GM18499 (cell line): ENCODE results near the gene GRM1.

Experiments used
- ATAC-seq: cut with Tn5 transposase; IDR thresholded peaks from one replicate; pipeline ENCODE4 v1.9.1; 2021; ENCODE audit warnings: moderate number of reproducible peaks; ENCODE audit not compliant: insufficient read depth, unreplicated experiment

The GRM1 gene

DNA sequence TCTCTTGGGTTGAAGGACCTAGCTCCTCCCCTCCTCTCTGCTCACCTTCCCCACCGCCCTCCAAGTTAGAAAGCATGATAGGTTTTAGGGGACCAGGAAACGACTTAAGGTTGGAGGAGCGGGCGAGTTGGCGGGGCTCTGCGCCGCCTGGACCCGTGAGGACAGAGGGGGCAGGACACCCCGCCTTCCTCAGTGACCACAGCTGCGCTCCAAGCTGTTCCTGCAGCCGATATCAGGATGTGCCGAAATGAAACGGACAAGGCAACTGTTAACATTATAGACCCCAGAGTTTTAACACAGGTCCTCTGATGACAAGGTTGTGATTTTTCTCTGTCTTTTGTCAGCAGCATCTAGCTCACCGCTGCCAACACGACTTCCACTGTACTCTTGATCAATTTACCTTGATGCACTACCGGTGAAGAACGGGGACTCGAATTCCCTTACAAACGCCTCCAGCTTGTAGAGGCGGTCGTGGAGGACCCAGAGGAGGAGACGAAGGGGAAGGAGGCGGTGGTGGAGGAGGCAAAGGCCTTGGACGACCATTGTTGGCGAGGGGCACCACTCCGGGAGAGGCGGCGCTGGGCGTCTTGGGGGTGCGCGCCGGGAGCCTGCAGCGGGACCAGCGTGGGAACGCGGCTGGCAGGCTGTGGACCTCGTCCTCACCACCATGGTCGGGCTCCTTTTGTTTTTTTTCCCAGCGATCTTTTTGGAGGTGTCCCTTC, at the start of gene GRM1:
Gene GRM1 (plus strand): TSS at position 212 of the 722 bp plus-strand sequence. CDS start 456 bp downstream, at position 668.
- ATAC-seq: no peak

DNA sequence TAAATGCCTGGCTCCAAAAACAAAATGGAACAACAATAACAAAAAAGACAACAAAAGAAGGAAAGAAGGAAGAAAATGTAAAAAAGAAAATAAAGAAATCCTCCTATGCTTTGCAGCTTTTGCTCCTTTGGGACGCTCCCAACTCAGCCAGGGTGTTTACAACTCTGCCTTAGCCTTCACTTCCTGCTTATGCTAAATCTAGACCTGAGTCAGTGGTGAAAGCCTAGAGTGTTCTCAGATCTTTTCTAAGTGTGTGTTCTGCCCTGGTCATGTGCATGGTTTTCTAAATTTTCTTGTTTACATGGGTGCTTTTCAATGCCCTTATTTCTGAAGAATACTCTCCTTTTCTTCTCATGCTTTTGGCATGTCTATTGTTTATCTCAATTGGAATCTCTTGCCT, 19.5 kb upstream of the GRM1 start:
- no peak for ATAC-seq

DNA sequence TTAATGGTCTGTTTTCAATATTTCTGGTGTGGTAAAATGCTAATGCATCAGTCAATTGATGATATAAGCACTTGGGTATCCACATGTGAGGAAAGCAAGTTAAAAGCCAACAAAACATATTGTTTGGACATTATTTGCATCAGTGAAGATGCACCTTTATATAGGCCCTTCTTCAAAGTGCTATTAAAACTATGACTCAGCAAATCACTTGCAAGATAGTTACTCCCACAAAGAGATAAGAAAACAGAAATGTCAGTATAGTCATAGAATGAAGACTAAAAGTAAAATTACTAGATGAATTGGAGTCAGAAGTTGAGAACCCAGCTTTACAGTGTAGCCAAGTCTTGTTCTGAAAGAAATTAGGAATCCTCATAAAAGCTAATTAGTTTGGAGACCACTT, 14.6 kb upstream of the GRM1 start:
- no peak for ATAC-seq

DNA sequence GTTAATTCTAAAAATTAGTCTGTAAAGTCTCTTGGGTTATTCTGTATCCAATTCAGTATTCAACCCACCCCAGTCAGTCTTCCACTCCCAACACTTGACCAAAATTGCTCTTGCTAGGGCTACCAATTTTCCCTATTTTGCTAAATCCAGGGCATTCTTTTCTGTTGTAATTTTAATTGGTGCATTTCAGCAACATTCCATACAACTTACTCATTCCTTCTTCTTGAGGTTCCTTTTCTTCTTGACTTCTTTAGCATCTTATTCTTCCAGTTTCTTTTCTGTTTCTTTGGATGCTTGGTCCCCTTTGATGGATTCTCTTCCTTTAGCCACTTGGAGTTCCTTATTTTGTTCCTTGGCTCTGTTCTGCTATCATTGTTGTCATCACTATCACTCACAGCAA, 11.2 kb upstream of the GRM1 start:
- no peak for ATAC-seq

DNA sequence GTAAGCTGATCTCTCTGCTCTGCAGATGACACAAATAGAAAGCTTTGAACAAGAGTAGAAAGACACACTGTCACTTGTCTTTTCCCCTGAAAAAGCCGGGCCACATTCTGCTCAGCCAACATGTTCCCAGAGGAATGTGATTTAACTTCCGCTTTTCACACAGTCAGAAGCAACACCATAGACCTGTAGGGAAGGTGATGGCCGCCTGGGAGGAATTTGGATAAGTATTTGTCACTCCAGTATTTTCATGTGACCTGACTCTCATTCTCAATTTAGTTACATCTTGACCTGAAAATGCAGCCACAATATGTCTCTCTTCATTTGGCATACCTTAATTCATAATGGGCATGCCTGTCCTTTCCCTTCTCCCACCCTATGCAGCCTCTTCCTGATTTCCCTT, 2.0 kb upstream of the GRM1 start:
- no peak for ATAC-seq

DNA sequence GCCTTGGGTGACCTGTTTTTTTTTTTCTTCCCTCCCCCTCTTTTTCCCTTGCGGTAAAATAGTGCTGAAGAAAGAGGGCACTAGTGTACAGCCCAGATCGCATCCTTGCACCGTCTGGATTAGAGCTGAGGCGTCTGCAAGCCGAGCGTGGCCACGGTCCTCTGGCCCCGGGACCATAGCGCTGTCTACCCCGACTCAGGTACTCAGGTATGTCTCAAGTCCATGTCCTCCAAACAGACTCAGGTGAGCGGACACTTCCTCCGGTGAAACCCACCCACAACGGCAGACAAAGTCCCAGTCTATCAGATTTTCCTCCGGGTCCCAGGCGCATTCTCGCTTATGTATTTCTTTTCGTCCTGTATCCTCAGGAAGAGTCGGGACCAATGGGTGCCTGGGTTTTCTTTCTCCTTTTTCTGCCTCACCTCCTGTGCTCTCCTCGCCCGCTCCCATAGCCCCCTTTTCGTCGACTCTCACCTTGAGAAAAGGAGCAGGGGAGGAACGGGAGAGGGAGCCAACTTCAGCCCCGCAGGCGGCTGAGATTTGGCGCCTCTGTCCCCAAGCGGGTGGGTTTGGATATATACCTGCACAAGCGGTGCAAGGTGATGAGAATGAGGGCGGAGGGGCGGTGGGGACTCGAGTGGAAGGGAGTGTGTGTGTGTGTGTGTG, 1.1 kb upstream of the GRM1 start:
- no peak for ATAC-seq

DNA sequence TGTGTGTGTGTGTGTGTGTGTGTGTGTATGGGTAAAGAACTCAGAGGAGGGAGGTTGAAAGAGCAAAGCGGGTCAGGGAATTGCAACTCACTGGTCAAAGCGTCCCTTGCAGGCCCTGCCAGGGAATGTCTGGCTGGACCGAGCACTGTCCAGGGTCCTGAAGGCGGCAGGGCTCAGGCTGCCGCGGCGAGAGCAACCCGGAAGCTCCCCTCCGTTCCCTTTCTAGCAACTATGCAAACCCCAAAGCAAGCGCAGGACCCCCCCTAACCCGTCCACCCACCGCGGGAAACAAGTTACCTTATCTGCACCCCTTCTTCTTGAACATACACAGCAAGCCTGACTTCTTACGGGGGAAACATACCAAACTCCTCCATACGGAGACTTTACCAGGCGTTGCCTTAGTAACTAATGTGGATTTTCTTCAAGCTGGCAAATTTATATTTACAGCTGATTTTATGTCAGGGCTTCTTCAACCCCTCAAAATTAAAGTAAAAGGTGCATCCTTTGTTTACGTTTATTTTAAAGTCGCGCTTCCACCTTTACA, 538 bp upstream of the GRM1 start:
- no peak for ATAC-seq

DNA sequence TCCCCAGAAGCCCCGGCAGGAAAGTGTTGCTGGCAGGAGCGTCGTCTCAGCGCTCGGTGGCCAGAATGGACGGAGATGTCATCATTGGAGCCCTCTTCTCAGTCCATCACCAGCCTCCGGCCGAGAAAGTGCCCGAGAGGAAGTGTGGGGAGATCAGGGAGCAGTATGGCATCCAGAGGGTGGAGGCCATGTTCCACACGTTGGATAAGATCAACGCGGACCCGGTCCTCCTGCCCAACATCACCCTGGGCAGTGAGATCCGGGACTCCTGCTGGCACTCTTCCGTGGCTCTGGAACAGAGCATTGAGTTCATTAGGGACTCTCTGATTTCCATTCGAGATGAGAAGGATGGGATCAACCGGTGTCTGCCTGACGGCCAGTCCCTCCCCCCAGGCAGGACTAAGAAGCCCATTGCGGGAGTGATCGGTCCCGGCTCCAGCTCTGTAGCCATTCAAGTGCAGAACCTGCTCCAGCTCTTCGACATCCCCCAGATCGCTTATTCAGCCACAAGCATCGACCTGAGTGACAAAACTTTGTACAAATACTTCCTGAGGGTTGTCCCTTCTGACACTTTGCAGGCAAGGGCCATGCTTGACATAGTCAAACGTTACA, 817 bp downstream of the GRM1 start:
- no peak for ATAC-seq

DNA sequence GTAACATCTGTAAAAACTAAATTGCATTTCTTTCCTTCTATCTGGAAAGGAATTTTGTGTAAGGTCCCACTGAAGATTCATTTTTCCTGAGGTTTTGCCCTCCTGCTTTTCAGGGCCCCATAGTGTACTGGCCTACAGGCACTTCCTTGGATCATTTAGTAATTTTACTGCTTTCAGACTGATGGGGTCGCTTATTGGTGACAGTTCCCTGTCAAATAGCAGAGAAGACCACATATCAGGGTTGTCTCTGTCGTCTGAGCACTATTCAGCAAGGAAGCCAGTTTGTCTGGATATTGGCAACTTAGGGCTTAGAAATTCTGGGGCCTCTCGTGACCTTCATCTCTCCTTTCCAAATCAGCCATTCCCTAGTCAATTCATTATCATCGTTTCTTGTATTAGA, 3.5 kb downstream of the GRM1 start:
- no peak for ATAC-seq

DNA sequence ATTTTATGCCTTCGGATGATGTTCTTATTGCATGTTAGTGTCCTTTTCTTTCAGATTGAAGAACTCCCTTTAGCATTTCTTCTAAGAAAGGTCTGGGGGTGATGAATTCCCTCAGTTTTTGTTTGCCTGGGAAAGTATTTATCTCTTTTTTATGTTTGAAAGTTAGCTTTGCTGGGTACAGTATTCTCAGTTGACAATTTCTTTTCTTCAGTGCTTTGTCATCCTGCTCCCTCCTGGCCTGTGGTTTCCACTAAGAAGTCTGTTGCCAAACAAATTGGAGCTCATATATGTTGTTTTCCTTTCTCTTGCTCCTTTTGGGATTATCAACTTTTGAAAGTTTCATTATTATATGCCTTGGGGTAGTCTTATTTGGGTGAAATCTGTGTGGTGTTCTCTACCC, 11.5 kb downstream of the GRM1 start:
- ATAC-seq: no peak

DNA sequence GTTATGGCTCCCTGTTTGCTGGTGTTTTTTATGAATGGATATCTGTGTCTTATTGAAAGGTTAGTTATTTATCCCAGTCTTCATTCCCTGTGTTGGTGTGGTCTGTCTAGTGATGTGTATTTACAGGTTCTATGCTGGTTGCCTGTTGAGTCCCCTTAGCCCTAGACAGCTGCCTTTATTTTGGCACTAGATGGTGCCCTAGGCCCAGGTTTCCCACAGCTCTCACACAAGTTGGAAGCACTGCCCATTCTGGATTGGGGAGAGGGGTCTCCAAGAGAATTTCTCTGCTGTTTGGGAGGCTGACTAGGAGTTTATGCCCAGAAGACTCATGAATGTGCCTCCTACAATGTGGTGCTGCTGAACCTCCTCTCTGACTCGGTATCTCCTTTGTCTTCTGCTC, 12.4 kb downstream of the GRM1 start:
- no peak for ATAC-seq

DNA sequence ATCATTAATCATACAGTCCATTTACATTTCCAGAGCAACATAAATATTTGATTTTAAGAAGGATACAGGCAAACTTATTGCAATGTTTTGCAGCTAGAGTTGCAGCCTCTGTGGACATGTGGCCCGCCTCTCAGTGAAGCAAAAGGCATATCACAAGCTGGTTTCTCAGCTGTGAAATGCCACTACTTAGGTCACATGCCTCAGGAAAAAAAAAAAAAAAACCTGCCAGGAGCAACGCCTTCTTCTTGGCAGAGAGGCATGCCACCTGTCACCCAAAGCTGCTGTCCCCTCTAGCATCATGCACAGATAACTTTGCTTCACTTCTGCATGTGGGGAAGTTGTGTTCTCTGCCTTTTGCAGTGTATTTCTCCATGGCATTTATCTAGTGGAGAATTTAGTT, 18.5 kb downstream of the GRM1 start:
- no peak for ATAC-seq

DNA sequence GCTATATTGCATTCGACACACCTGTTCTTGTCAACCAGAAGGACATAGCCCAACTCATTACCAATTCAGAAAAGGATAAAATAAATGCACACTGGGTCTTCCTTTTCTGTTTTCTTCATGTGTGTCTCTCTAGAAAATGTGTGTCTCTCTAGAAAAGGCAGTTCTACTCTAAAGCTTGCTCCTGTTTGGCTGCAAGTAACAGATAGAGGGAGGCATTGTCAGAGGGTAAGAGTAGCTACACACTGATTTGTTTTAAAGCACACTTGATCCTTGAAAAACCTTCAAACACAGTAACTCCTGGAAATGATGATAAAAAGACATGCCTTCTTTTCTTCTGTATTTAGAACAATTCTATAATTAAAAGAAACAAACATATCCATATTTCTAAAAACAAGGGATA, 21.3 kb downstream of the GRM1 start:
- ATAC-seq: no peak

DNA sequence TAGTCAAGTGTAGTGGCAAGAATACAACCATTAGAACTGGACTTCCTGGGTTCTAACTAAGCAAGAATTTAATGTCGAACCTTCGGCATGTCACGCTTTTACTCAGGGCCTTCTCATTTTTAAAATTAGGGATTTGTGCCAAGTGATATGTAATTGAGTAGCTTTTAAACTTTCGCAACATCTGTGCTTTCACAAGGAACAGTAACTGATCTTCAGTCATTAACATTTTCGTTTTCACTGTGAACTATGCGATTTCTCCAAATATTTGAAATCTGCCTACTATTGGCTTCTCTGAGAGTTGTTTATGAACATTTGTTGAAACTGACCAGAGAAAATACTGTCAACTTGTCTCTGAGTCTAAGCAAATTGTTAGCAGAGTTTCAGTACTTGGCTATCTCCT, 27.6 kb downstream of the GRM1 start:
- no peak for ATAC-seq

DNA sequence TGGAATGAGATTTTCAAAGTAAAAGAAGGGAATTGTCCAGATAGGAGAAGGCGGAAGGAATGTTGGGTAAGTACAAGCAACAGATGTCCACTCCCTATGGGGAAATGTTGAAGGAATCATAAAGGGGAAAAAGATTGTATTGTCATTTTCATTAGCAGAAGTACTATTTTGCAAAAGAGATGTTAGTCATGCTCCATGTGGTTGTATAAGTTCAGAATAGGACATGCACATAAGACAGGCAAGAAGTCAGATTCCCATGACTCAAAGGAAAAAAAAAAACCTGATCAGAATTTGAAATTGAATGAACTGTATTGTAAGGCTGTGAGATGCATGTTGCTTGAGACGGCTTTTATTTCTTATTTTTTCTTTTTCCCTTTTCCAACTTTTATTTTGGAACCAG, 36.8 kb downstream of the GRM1 start:
- ATAC-seq: no peak

DNA sequence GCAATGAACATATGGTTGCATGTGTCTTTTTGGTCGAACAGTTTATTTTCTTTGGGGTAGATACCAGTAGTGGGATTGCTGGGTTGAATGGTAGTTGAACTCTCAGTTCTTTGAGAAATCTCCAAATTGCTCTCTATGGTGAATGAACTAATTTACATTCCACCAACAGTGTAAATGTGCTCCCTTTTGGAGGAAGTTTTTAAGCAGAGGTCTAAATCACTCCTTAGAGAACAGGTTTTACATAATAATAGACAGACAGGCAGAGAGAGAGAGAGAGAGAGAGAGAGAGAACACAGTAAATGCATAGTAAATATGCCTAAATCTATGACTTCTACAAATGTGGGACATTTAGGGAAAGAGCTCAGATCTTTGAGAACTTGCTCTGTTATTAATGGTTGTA, 37.6 kb downstream of the GRM1 start:
- no peak for ATAC-seq

DNA sequence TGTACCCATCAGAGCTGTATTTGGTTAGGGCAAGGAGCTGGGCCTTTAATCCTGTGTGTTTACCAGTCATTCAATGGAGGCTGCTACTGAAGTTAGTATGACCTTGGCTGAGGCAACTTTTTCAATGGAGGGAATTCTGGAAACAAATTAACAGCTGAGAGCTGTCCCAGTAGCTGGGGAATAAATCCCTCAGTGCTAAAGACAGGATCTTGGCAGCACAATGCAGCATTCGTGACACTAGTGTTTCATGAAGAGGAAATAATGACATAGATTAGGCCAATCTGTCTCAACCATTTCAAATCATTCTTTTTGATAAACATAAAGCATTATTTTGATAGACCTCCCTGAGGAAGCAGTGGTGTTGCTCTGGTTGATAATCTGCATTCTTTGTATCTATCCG, 42.9 kb downstream of the GRM1 start:
- no peak for ATAC-seq

DNA sequence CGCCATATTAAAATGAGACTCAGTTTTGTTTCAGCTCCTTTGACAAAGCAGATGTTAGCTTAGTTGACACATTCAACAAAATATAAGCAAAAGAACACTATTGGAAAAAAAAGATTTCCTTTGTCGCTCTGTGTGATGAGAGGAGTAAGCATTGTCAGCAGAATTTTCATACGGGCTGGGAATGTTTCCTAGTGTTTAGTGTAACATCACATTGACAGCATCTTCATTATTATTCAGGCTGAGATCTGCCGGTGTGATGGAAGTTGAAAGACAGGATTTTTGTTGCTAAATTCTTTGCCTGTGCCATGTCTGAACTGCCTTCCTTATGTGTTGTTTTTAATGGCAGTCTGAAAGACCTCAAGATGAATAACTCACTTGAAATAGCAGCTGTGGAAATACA, 49.1 kb downstream of the GRM1 start:
- no peak for ATAC-seq

DNA sequence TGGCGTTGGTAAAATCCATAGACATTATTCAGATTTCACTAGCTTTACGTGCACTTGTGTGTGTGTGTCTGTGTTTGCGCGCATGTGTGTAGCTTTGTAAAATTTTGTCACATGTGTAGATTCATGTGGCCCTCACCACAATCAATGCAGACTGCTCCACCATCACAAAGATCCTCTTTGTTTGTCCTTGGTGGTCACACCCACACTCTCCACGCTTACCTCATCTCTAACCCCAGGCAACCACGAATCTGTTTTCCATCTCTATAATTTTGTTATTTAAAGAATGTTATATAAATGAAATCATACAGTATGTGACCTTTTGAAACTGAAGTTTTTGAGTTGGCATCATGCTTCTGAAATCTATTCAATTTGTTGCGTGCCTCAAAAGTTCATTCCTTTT, 58.5 kb downstream of the GRM1 start:
- no peak for ATAC-seq

DNA sequence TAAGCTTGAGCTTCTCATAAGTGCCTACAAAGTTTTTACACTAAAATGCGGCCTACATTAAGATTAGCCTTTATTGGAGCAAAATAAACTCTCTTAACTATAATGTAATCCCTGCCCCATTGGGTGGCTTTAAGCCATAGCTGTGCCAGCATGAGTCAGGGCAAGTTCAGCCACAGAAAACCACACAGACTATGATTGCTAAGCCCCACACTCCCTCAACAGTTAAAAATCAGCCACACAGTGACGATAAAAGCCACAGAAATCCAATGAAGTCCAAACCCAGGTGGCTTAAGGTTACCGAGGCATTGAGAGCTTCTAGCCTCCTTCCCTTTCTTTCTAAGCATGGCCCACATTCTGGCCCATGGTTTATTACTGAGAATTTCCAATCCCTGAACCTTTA, 61.6 kb downstream of the GRM1 start:
- no peak for ATAC-seq

DNA sequence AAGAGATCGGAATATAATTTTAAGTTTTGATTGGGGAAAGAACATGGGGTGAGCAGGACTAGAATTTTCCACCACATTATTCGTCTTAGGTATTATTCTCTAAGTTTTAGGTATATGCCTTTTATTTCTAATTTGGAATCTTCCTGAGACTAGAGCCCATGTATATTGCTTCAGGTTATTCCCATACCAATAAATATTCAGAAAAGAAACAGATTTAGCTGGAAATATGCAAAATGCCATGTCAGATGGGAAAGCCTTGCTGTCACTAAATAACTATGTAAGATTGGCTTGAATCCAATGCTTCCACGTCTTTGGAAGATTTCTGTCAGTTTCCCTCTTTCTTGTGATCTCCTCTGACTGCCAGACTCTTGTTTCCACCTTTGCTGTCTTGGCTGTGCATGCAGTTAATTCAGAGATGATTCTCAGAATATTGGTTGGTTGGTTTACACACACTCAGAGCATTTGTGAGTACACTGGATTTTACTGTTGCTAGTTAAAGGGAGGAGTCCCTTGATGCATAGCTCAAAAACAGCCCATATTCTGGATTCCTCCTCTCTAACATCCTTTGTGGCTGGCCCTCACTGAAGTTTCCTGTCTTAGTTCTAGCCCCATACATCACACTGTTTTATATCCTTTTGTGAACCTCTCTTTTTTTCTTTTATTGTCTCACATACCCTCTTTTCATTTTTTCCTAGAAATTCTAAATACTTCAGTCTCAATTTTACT, 64.3 kb downstream of the GRM1 start:
- ATAC-seq: no peak
